ENCODE results near the gene DUSP7. TPM values are rescaled to one million over a fixed set of nuclear protein-coding genes. Genes with fewer than 3 reads are reported as not detected.

The DUSP7 gene
- polyA plus RNA-seq, 2 donors: 18.2 to 35.2 TPM

DNA sequence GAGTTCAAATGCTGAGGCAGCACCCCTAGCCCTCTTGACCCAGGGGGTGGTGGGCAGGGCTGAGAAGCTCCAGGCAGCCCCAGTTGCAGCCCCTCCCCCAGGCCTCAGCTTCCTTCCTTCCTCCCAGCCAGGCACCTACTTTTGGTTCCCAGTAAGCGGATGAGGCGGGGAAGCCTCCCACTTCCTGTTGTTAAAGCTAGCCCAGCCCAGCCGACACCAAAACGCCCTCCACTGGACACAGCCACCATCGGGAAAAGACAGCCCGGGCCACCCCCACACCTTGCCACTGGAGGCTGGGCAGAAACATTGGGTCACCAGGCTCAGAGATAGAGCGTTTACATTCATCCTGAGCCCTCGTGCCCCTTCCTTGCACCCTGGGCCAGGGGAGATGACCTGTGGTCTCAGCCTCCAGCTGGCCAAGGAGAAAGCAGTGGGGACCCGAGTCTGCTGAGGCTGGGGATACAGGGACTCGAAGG is 3.5 kb downstream of the DUSP7 start:
- H3K4me3 ChIP-seq (ENCODE audit: low read depth in 1 of 2, low read length in 2 of 2): peak overlapping the region; percentile 40 to 82
- H3K27me3 ChIP-seq (ENCODE audit: control insufficient read depth in 1 of 2, insufficient read depth in 2 of 2, low read length in 2 of 2): no peaks in the 10 kb centered on the region
- H3K4me1 ChIP-seq (ENCODE audit: control insufficient read depth in 2 of 2, insufficient read depth in 2 of 2, low read length in 1 of 2): peaks cover 8 to 50% of the 10 kb centered on the region in 2 donors
- 6 to 25% methylated on average over 10 of the region's 10 CpGs for WGBS, 2 donors
- H3K9me3 ChIP-seq (ENCODE audit: control insufficient read depth in 2 of 2, insufficient read depth in 1 of 2, low read depth in 1 of 2, low read length in 1 of 2): no peaks in the 10 kb centered on the region
- peak overlapping the region; percentile 97 to 99 for H3K27ac ChIP-seq (ENCODE audit: low read depth in 2 of 2, low read length in 1 of 2)
- peaks cover 4 to 41% of the 10 kb centered on the region in 2 donors for H3K36me3 ChIP-seq (ENCODE audit: control insufficient read depth in 2 of 2, insufficient read depth in 2 of 2, low read length in 1 of 2)

DNA sequence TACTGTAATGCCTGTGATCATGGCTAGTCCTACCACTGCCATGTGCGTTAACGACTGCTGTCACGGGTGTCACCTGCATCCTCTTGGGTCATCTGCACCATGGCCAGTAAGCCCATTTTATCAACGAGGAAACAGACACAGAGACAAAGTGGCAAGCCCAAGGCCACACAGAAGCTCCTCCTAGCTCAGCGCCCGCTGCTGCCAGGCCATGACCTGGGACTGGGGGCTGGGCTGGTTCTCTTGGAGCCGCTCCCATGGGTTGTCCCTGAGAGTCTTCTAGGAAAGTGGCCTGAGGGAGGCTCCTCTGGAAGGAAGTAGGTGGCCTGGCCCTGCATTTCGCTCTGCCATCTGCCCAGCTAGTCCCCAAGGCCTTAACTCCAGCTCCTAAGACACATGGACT is 4.9 kb downstream of the DUSP7 start:
- no peaks in the 10 kb centered on the region for H3K27me3 ChIP-seq (ENCODE audit: control insufficient read depth in 1 of 2, insufficient read depth in 2 of 2, low read length in 2 of 2)
- whole genome bisulfite sequencing, 2 donors: 68 to 71% methylated on average over 8 of the region's 8 CpGs
- no peak overlapping the region for H3K4me3 ChIP-seq (ENCODE audit: low read depth in 1 of 2, low read length in 2 of 2)
- H3K27ac ChIP-seq (ENCODE audit: low read depth in 2 of 2, low read length in 1 of 2): peak overlapping the region; percentile 97 to 99
- no peaks in the 10 kb centered on the region for H3K9me3 ChIP-seq (ENCODE audit: control insufficient read depth in 2 of 2, insufficient read depth in 1 of 2, low read depth in 1 of 2, low read length in 1 of 2)
- H3K4me1 ChIP-seq (ENCODE audit: control insufficient read depth in 2 of 2, insufficient read depth in 2 of 2, low read length in 1 of 2): peaks cover 8 to 59% of the 10 kb centered on the region in 2 donors
- H3K36me3 ChIP-seq (ENCODE audit: control insufficient read depth in 2 of 2, insufficient read depth in 2 of 2, low read length in 1 of 2): peaks cover 4 to 41% of the 10 kb centered on the region in 2 donors

DNA sequence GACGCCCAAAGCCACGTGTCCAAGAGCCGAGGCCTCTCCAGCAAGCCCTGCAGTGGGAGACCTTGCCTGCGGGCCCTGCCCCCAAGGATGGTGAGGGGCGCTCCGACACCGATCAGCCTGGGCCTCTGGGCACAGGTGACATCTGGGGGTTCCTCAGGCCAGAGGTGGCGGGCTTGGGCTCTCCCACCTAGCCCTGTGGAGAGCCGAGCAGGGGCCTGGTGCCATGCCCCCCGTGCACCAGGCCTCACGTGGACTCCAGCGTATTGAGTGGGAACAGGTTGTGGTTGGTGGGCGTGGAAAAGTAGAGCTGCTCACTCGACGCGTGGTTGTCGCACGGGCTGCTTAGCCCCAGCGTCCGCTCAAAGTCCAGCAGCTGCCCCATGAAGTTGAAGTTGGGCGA is 5.8 kb downstream of the DUSP7 start:
- Histone ChIP-seq H3K9me3 (ENCODE audit: control insufficient read depth in 2 of 2, insufficient read depth in 1 of 2, low read depth in 1 of 2, low read length in 1 of 2) (no peaks in the 10 kb centered on the region), H3K36me3 (ENCODE audit: control insufficient read depth in 2 of 2, insufficient read depth in 2 of 2, low read length in 1 of 2) (peaks cover 4 to 41% of the 10 kb centered on the region in 2 donors), H3K27ac (ENCODE audit: low read depth in 2 of 2, low read length in 1 of 2) (peak overlapping the region in 1 of 2 donors; percentile 47), H3K4me3 (ENCODE audit: low read depth in 1 of 2, low read length in 2 of 2) (no peak overlapping the region), H3K4me1 (ENCODE audit: control insufficient read depth in 2 of 2, insufficient read depth in 2 of 2, low read length in 1 of 2) (peaks cover 8 to 67% of the 10 kb centered on the region in 2 donors), H3K27me3 (ENCODE audit: control insufficient read depth in 1 of 2, insufficient read depth in 2 of 2, low read length in 2 of 2) (no peaks in the 10 kb centered on the region)
- WGBS, 2 donors: 82 to 91% methylated on average over 21 of the region's 21 CpGs

DNA sequence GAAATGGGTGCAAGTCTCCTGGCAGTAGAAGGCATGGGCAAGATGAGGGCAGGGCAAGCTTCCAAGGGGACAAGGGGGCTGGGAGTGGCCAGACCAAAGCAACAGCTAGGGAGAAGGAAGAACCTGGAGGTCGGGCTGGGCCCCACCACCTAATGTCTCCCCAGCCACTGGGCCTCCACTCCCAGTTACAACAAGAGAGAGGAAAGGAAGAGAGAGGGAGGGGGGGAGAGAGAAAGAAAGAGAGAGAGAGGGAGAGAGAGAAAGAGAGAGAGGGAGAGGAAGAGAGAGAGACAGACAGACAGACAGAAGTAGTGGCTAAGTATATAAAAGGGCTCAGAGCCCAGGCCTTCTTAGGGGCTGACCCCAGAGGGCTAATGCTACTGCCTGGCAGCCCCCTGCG is 6.9 kb downstream of the DUSP7 start:
- Histone ChIP-seq H3K9me3 (ENCODE audit: control insufficient read depth in 2 of 2, insufficient read depth in 1 of 2, low read depth in 1 of 2, low read length in 1 of 2) (no peaks in the 10 kb centered on the region), H3K36me3 (ENCODE audit: control insufficient read depth in 2 of 2, insufficient read depth in 2 of 2, low read length in 1 of 2) (peaks cover 4 to 41% of the 10 kb centered on the region in 2 donors), H3K4me1 (ENCODE audit: control insufficient read depth in 2 of 2, insufficient read depth in 2 of 2, low read length in 1 of 2) (peaks cover 8 to 75% of the 10 kb centered on the region in 2 donors), H3K27ac (ENCODE audit: low read depth in 2 of 2, low read length in 1 of 2) (peak overlapping the region; percentile 0 to 68), H3K4me3 (ENCODE audit: low read depth in 1 of 2, low read length in 2 of 2) (no peak overlapping the region), H3K27me3 (ENCODE audit: control insufficient read depth in 1 of 2, insufficient read depth in 2 of 2, low read length in 2 of 2) (no peaks in the 10 kb centered on the region)
- 53 to 55% methylated on average over 2 of the region's 2 CpGs for WGBS, 2 donors

DNA sequence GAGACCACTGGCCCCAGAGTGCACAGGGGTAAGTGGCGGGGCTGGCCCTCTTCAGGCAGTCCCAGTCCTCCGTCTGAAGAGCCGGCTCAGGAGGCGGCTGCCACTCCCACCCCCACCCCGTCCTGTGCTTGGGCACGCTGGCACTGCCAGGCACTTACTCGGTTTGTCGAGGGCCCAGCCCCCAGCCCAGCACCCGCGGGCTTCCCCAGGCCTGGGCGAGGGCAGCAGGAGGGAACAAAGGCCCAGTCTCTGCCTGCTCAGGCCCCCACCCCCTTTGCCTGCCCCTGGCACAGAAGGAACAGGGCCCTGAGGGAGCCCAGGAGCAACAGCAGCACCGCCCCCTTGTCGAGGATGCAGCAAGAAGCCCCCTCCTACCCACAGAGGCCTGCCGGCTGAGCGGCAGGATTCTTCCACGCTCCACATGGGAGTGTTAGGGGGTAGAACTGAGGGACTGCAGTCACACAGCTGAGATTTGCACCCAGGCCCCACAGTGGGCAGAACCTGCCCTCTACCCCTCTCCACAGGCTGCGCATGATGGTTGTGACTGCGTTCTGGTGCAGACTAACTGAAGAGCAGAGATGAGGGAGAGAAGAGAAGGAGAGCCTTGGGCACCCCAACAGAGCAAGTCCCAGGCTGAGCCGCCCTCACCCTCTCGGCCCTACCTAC is 8.9 kb downstream of the DUSP7 start:
- Histone ChIP-seq H3K27ac (ENCODE audit: low read depth in 2 of 2, low read length in 1 of 2) (peak overlapping the region; percentile 84 to 93), H3K4me1 (ENCODE audit: control insufficient read depth in 2 of 2, insufficient read depth in 2 of 2, low read length in 1 of 2) (peaks cover 5 to 60% of the 10 kb centered on the region in 2 donors)
- WGBS, 2 donors: 45 to 47% methylated on average over 20 of the region's 20 CpGs

DNA sequence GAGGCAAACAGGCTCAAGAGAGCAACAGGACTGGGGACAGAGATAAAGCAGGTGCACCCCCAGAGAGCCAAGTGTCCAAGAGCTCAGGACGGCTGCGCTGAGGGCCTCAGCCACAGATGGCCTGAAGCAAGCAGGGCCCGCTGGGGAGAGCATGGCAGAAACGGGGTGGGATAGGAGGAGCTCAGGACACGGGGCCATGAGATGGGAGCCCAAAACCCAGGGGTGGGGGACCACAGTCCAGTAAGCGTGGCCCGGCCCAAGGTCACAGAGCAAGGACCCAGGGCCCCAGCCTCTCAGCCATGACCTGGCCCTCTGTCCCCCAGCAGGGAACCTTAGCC is 9.5 kb downstream of the DUSP7 start:
- H3K9me3 ChIP-seq (ENCODE audit: control insufficient read depth in 2 of 2, insufficient read depth in 1 of 2, low read depth in 1 of 2, low read length in 1 of 2): no peaks in the 10 kb centered on the region
- 48 to 72% methylated on average over 7 of the region's 7 CpGs for WGBS, 2 donors
- no peak overlapping the region for H3K4me3 ChIP-seq (ENCODE audit: low read depth in 1 of 2, low read length in 2 of 2)
- H3K27me3 ChIP-seq (ENCODE audit: control insufficient read depth in 1 of 2, insufficient read depth in 2 of 2, low read length in 2 of 2): no peaks in the 10 kb centered on the region
- H3K27ac ChIP-seq (ENCODE audit: low read depth in 2 of 2, low read length in 1 of 2): peak overlapping the region; percentile 84 to 93
- H3K4me1 ChIP-seq (ENCODE audit: control insufficient read depth in 2 of 2, insufficient read depth in 2 of 2, low read length in 1 of 2): peaks cover 5 to 55% of the 10 kb centered on the region in 2 donors
- peaks cover 4 to 26% of the 10 kb centered on the region in 2 donors for H3K36me3 ChIP-seq (ENCODE audit: control insufficient read depth in 2 of 2, insufficient read depth in 2 of 2, low read length in 1 of 2)

More for the DNA sequence above, 8.9 kb downstream of the DUSP7 start:
- H3K4me3 ChIP-seq (ENCODE audit: low read depth in 1 of 2, low read length in 2 of 2): no peak overlapping the region
- peaks cover 4 to 32% of the 10 kb centered on the region in 2 donors for H3K36me3 ChIP-seq (ENCODE audit: control insufficient read depth in 2 of 2, insufficient read depth in 2 of 2, low read length in 1 of 2)
- H3K9me3 ChIP-seq (ENCODE audit: control insufficient read depth in 2 of 2, insufficient read depth in 1 of 2, low read depth in 1 of 2, low read length in 1 of 2): no peaks in the 10 kb centered on the region
- no peaks in the 10 kb centered on the region for H3K27me3 ChIP-seq (ENCODE audit: control insufficient read depth in 1 of 2, insufficient read depth in 2 of 2, low read length in 2 of 2)

DNA sequence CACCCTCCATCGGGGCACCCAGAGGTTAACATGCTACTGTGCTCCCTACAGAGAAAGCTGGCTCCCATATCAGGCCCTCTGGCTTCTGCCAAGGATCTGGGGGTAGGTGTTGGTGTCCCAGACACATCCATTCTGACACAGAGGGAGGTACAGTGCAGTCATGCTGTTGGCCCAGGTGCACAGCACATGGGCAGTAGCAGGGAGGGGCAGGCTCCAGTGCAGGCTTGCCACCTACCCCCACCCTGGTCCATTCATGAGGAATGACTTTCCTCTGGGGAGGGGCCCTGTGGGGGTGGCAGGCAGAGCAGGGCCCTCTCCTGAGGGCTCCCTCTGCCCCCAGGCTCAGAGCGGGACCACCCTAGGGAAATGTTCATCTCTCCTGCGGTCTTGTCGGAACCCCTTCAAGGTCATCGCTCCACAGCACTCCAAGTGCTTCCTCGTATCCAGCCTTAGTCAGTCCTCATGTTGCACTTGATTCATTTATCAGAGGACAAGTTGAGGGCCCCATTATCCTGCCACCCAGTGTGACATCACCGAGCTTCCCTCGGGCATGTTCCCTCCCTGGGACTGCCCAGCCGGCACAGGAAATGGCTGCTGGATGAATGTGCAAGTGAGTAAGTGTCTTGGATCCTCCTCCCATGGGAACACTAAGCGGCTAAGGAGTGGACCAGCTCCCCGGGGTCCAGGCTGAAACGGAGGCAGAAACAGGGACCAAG is 10.0 kb downstream of the DUSP7 start:
- no peaks in the 10 kb centered on the region for H3K27me3 ChIP-seq (ENCODE audit: control insufficient read depth in 1 of 2, insufficient read depth in 2 of 2, low read length in 2 of 2)
- 39 to 61% methylated on average over 12 of the region's 12 CpGs for WGBS, 2 donors
- H3K36me3 ChIP-seq (ENCODE audit: control insufficient read depth in 2 of 2, insufficient read depth in 2 of 2, low read length in 1 of 2): peaks cover 4 to 21% of the 10 kb centered on the region in 2 donors
- H3K4me1 ChIP-seq (ENCODE audit: control insufficient read depth in 2 of 2, insufficient read depth in 2 of 2, low read length in 1 of 2): peaks cover 2 to 50% of the 10 kb centered on the region in 2 donors
- H3K27ac ChIP-seq (ENCODE audit: low read depth in 2 of 2, low read length in 1 of 2): peak overlapping the region; percentile 84 to 93
- no peaks in the 10 kb centered on the region for H3K9me3 ChIP-seq (ENCODE audit: control insufficient read depth in 2 of 2, insufficient read depth in 1 of 2, low read depth in 1 of 2, low read length in 1 of 2)
- H3K4me3 ChIP-seq (ENCODE audit: low read depth in 1 of 2, low read length in 2 of 2): no peak overlapping the region

DNA sequence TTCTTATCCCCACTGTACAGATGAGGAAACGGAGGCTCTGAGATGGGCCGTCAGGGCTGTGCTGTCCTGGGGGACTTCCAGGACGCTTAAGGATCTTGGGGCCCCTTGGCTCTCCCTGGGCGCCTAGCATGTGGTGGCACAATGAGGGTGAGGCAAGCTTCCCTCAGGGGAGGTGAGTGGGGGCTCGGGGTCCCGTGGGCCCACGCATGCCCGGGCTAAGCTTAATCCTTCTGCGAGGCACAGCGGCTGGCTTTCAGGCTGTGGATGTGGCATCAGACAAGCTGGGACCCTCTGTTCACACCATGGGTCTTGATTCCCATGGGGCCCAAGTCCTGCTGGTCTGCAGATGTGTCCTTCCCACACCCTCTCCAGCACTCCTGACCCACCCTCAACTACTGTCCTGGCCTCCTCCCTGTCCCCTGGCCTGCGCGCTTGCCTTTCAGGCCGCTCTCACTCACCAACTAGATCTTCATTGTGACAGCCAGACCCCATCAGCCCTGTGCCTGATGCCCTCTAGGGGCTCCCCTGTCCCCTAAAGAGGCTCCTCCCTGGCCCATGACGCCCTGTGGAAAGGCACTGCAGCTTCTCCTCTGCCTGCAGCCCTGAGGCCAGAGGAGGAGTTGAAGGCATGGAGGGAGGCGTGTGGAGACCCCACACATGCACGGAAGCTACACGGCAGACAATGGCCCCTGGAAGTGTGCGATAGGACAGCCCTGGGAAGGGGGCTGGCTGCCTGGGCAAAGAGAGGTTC is 11.3 kb downstream of the DUSP7 start:
- H3K27me3 ChIP-seq (ENCODE audit: control insufficient read depth in 1 of 2, insufficient read depth in 2 of 2, low read length in 2 of 2): no peaks in the 10 kb centered on the region
- WGBS, 2 donors: 84 to 90% methylated on average over 18 of the region's 18 CpGs
- peaks cover 0 to 46% of the 10 kb centered on the region in 2 donors for H3K4me1 ChIP-seq (ENCODE audit: control insufficient read depth in 2 of 2, insufficient read depth in 2 of 2, low read length in 1 of 2)
- peaks cover 0 to 10% of the 10 kb centered on the region in 2 donors for H3K36me3 ChIP-seq (ENCODE audit: control insufficient read depth in 2 of 2, insufficient read depth in 2 of 2, low read length in 1 of 2)
- H3K4me3 ChIP-seq (ENCODE audit: low read depth in 1 of 2, low read length in 2 of 2): no peak overlapping the region
- peak overlapping the region; percentile 86 to 93 for H3K27ac ChIP-seq (ENCODE audit: low read depth in 2 of 2, low read length in 1 of 2)
- H3K9me3 ChIP-seq (ENCODE audit: control insufficient read depth in 2 of 2, insufficient read depth in 1 of 2, low read depth in 1 of 2, low read length in 1 of 2): no peaks in the 10 kb centered on the region

DNA sequence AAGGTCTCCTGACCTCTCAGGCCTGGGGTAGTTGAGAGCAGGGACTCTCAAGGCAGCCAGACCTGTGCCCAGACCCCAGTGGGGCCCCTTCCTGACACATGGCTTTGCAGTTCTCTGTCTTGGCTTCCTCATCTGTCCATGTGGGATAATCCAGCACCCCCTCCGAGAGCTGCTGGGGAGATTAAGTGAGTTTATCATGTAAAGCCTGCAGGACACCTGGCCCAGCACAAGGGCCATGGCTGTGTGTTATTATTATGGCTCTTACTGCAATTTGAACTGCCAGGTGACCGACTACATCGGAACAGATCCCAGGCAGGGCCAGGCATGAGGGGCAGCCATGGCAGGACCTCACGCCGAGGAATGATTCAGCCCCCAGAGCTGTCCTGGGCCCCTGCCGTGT is 12.6 kb downstream of the DUSP7 start:
- Histone ChIP-seq H3K4me1 (ENCODE audit: control insufficient read depth in 2 of 2, insufficient read depth in 2 of 2, low read length in 1 of 2) (peaks cover 0 to 58% of the 10 kb centered on the region in 2 donors), H3K27me3 (ENCODE audit: control insufficient read depth in 1 of 2, insufficient read depth in 2 of 2, low read length in 2 of 2) (no peaks in the 10 kb centered on the region), H3K9me3 (ENCODE audit: control insufficient read depth in 2 of 2, insufficient read depth in 1 of 2, low read depth in 1 of 2, low read length in 1 of 2) (no peaks in the 10 kb centered on the region), H3K27ac (ENCODE audit: low read depth in 2 of 2, low read length in 1 of 2) (no peak overlapping the region), H3K4me3 (ENCODE audit: low read depth in 1 of 2, low read length in 2 of 2) (no peak overlapping the region), H3K36me3 (ENCODE audit: control insufficient read depth in 2 of 2, insufficient read depth in 2 of 2, low read length in 1 of 2) (no peaks in the 10 kb centered on the region)
- WGBS, 2 donors: 67 to 72% methylated on average over 6 of the region's 6 CpGs
